H9 (cell line): Measurements from ENCODE around the gene SELENOI. TPM values are rescaled to one million over a fixed set of nuclear protein-coding genes. Genes with fewer than 3 reads are reported as not detected.

Source experiments
- DNase-seq: peaks from one replicate; pipeline ENCODE4 v3.0.0-alpha.2; 2017
- H2AFZ ChIP-seq: one replicate; pipeline ENCODE4 v1.6.1; 2013; ENCODE audit warnings: mild to moderate bottlenecking, low read length, control low read depth, moderate library complexity
- H2AK5ac ChIP-seq: 2 replicates; pipeline ENCODE4 v1.6.1; 2013; ENCODE audit warnings: low read length, control low read depth, mixed read lengths; ENCODE audit not compliant: insufficient read length
- H2BK120ac ChIP-seq: one replicate; pipeline ENCODE4 v1.6.1; 2013; ENCODE audit warnings: low read depth, mild to moderate bottlenecking, low read length, control low read depth, inconsistent platforms; ENCODE audit not compliant: poor library complexity, severe bottlenecking
- H2BK12ac ChIP-seq: 2 replicates; pipeline ENCODE4 v1.6.1; 2013; ENCODE audit warnings: low read length, control low read depth, mixed read lengths, low read depth; ENCODE audit not compliant: insufficient read length
- H2BK15ac ChIP-seq: 2 replicates; pipeline ENCODE4 v1.6.1; 2013; ENCODE audit warnings: low read depth, low read length, control low read depth
- H2BK20ac ChIP-seq: one replicate; pipeline ENCODE4 v1.6.1; 2013; ENCODE audit warnings: low read depth, mild to moderate bottlenecking, low read length, control low read depth, inconsistent platforms; ENCODE audit not compliant: poor library complexity, severe bottlenecking
- H2BK5ac ChIP-seq: 2 replicates; pipeline ENCODE4 v1.6.1; 2013; ENCODE audit warnings: low read length, control low read depth, mixed read lengths; ENCODE audit not compliant: insufficient read length
- H3K14ac ChIP-seq: 2 replicates; pipeline ENCODE4 v1.6.1; 2013; ENCODE audit warnings: low read length, control low read depth; ENCODE audit not compliant: insufficient read depth
- H3K18ac ChIP-seq: 2 replicates; pipeline ENCODE4 v1.6.1; 2013; ENCODE audit warnings: low read depth, mild to moderate bottlenecking, mixed read lengths, low read length, control low read depth; ENCODE audit not compliant: insufficient read length
- H3K23ac ChIP-seq: 2 replicates; pipeline ENCODE4 v1.6.1; 2013; ENCODE audit warnings: low read length, control low read depth, mixed read lengths, low read depth; ENCODE audit not compliant: insufficient read length
- H3K23me2 ChIP-seq: 2 replicates; pipeline ENCODE4 v1.6.1; 2013; ENCODE audit warnings: low read depth, mild to moderate bottlenecking, mixed read lengths, low read length, control low read depth; ENCODE audit not compliant: insufficient read length, poor library complexity, severe bottlenecking
- H3K27ac ChIP-seq: 2 replicates; pipeline ENCODE4 v1.5.1; 2013; ENCODE audit warnings: low read length, control low read depth, mixed read lengths, low read depth; ENCODE audit not compliant: insufficient read length
- H3K27me3 ChIP-seq: 2 replicates; pipeline ENCODE4 v1.6.1; 2013; ENCODE audit warnings: low read length, control low read depth, inconsistent platforms; ENCODE audit not compliant: insufficient read depth
- H3K4ac ChIP-seq: 2 replicates; pipeline ENCODE4 v1.6.1; 2013; ENCODE audit warnings: low read depth, mild to moderate bottlenecking, control low read depth, inconsistent platforms, low read length, moderate library complexity
- H3K4me1 ChIP-seq: 2 replicates; pipeline ENCODE4 v1.6.1; 2013; ENCODE audit warnings: low read length, control low read depth, inconsistent platforms; ENCODE audit not compliant: insufficient read depth
- H3K4me2 ChIP-seq: 2 replicates; pipeline ENCODE4 v1.6.1; 2013; ENCODE audit warnings: low read length, control low read depth, mixed read lengths; ENCODE audit not compliant: insufficient read length, insufficient read depth
- H3K56ac ChIP-seq: 2 replicates; pipeline ENCODE4 v1.6.1; 2013; ENCODE audit warnings: low read depth, mild to moderate bottlenecking, mixed read lengths, low read length, control low read depth; ENCODE audit not compliant: insufficient read length
- H3K79me1 ChIP-seq: 2 replicates; pipeline ENCODE4 v1.6.1; 2013; ENCODE audit warnings: low read depth, mild to moderate bottlenecking, moderate library complexity, low read length, control low read depth, inconsistent platforms; ENCODE audit not compliant: insufficient read depth, poor library complexity, severe bottlenecking
- H3K79me2 ChIP-seq: 2 replicates; pipeline ENCODE4 v1.6.1; 2013; ENCODE audit warnings: low read length, control low read depth, inconsistent platforms; ENCODE audit not compliant: insufficient read depth
- H3K9ac ChIP-seq: 2 replicates; pipeline ENCODE4 v1.6.1; 2013; ENCODE audit warnings: low read length, control low read depth, mixed read lengths; ENCODE audit not compliant: insufficient read length; ENCODE audit errors: extremely low read depth
- H3K9me3 ChIP-seq: one replicate; pipeline ENCODE4 v1.6.1; 2013; ENCODE audit warnings: low read depth, low read length, inconsistent platforms; ENCODE audit not compliant: control insufficient read depth
- H3T11ph ChIP-seq: one replicate; pipeline ENCODE4 v1.6.1; 2013; ENCODE audit warnings: mild to moderate bottlenecking, low read length, control low read depth, inconsistent platforms
- H4K20me1 ChIP-seq: one replicate; pipeline ENCODE4 v1.6.1; 2013; ENCODE audit not compliant: control insufficient read depth, insufficient read length, insufficient read depth
- H4K5ac ChIP-seq: 2 replicates; pipeline ENCODE4 v1.6.1; 2013; ENCODE audit warnings: low read depth, mild to moderate bottlenecking, mixed read lengths, low read length, control low read depth; ENCODE audit not compliant: insufficient read length
- H4K8ac ChIP-seq: replicated peaks from 2 replicates; pipeline ENCODE4 v1.6.1; 2013; ENCODE audit warnings: low read length, control low read depth, mixed read lengths, low read depth; ENCODE audit not compliant: insufficient read length
- H4K91ac ChIP-seq: 2 replicates; pipeline ENCODE4 v1.6.1; 2013; ENCODE audit warnings: low read depth, mild to moderate bottlenecking, moderate library complexity, mixed read lengths, low read length, control low read depth; ENCODE audit not compliant: insufficient read length
- H3K27ac Mint-ChIP-seq, 3 experiments: 2 replicates in 2 of 3; 3 replicates in 1 of 3; pipeline ENCODE4 v1.8.0; 2020 to 2021; ENCODE audit warnings: mixed read lengths in 3 of 3, mild to moderate bottlenecking in 1 of 3, moderate library complexity in 1 of 3
- H3K27me3 Mint-ChIP-seq: 2 replicates; pipeline ENCODE4 v1.8.0; 2021; ENCODE audit warnings: low read depth, mild to moderate bottlenecking, moderate library complexity, mixed read lengths
- H3K36me3 Mint-ChIP-seq, 3 experiments: 2 replicates in 2 of 3; 3 replicates in 1 of 3; pipeline ENCODE4 v1.8.0; 2020 to 2021; ENCODE audit warnings: low read depth in 3 of 3, mixed read lengths in 3 of 3; ENCODE audit not compliant: insufficient read depth in 1 of 3
- H3K4me1 Mint-ChIP-seq, 2 experiments: 2 replicates each; pipeline ENCODE4 v1.8.0; 2020; ENCODE audit warnings: mixed read lengths in 2 of 2
- H3K4me3 Mint-ChIP-seq, 2 experiments: 2 replicates in 1 of 2; 3 replicates in 1 of 2; pipeline ENCODE4 v1.8.0; 2020 to 2021; ENCODE audit warnings: mild to moderate bottlenecking in 2 of 2, mixed read lengths in 2 of 2, moderate library complexity in 1 of 2
- H3K9me3 Mint-ChIP-seq, 2 experiments: 2 replicates in 1 of 2; 3 replicates in 1 of 2; pipeline ENCODE4 v1.8.0; 2020; ENCODE audit warnings: mild to moderate bottlenecking in 2 of 2, mixed read lengths in 2 of 2, moderate library complexity in 1 of 2
- CTCF ChIP-seq: fragments of 200-600 bp; sonication (generic); conservative IDR thresholded peaks from 3 replicates; pipeline ENCODE4 v1.8.0; 2021; ENCODE audit warnings: antibody characterized with exemption, mild to moderate bottlenecking
- WGBS: extraction: QIAGEN DNeasy Blood & Tissue Kit; methylation state at CpG from one replicate; pipeline ENCODE4 v1.1.7; 2013; ENCODE audit warnings: missing lambda C conversion rate, low lambda C conversion rate, mixed read lengths; ENCODE audit not compliant: insufficient read length; ENCODE audit errors: extremely low coverage; 5-methylcytosine and 5-hydroxymethylcytosine counted together
- total RNA-seq: library from RNA; stranded (reverse); gene quantifications from 2 replicates; pipeline ENCODE4 v1.2.1, GENCODE V29; 2021

SELENOI gene
- total RNA-seq, 1 experiment from 2014 or later = 41.9 TPM

- H3K14ac ChIP-seq = no peak overlapping the region
- H3K9me3 Mint-ChIP-seq = no peaks in the 10 kb centered on the region
- H3K4me1 Mint-ChIP-seq = peaks cover 10 to 13% of the 10 kb centered on the region in 2 experiments
- no peak overlapping the region for H3K9ac ChIP-seq
- H4K91ac ChIP-seq = no peak overlapping the region
- no peak overlapping the region for H3K27ac Mint-ChIP-seq
- no peak overlapping the region for H3K4me3 Mint-ChIP-seq
- no peak overlapping the region for H4K8ac ChIP-seq
- H2BK5ac ChIP-seq = no peak overlapping the region
- no peak overlapping the region for H2BK12ac ChIP-seq
- no peak for DNase-seq
- no peak overlapping the region for H3K23ac ChIP-seq
- H3K79me2 ChIP-seq = no peaks in the 10 kb centered on the region
- H2AK5ac ChIP-seq = no peak overlapping the region
- H3K36me3 Mint-ChIP-seq = no peaks in the 10 kb centered on the region
- H3K79me1 ChIP-seq = no peaks in the 10 kb centered on the region
- H3K27me3 ChIP-seq = no peaks in the 10 kb centered on the region
- no peak overlapping the region for H2BK120ac ChIP-seq
- H2BK20ac ChIP-seq = no peak overlapping the region
- no peak overlapping the region for H2BK15ac ChIP-seq
- peaks cover 3% of the 10 kb centered on the region for H3K27me3 Mint-ChIP-seq
- H3K18ac ChIP-seq = no peak overlapping the region
- peaks cover 3% of the 10 kb centered on the region for H3K4me1 ChIP-seq
- no peaks in the 10 kb centered on the region for H3K9me3 ChIP-seq
- no peaks in the 10 kb centered on the region for H3K23me2 ChIP-seq
- H3K56ac ChIP-seq = no peak overlapping the region
- no peak overlapping the region for H3K4ac ChIP-seq
- no peaks in the 10 kb centered on the region for H4K20me1 ChIP-seq
- TF ChIP-seq CTCF = no peak
- no peak overlapping the region for H2AFZ ChIP-seq
- no peak overlapping the region for H3K4me2 ChIP-seq
- WGBS = no CpG with 5 or more reads among the region's 9 CpGs
- no peak overlapping the region for H4K5ac ChIP-seq
- no peak overlapping the region for H3T11ph ChIP-seq
- no peak overlapping the region for H3K27ac ChIP-seq
Observed at GRCh38 chr2:26423750-26424149, 77.8 kb downstream of the SELENOI start.
